Right lobe of liver (tissue), 6 donors: ENCODE results near the gene PPM1N. TPM values are rescaled to one million over a fixed set of nuclear protein-coding genes. Genes with fewer than 3 reads are reported as not detected.

Source experiments
- ATAC-seq, 4 donors: fragments of 200-7000 bp; cut with Tn5 transposase; one replicate each; pipeline ENCODE4 v1.9.1; 2020; ENCODE audit warnings: mild to moderate bottlenecking in 4 of 4, moderate library complexity in 4 of 4
- DNase-seq, 3 donors: peaks; one replicate each; pipeline ENCODE4 v3.0.0-alpha.2; 2020
- H3K27ac ChIP-seq, 3 donors: fragments of 200-600 bp; one replicate each; pipeline ENCODE4 v1.8.0; 2022
- H3K27me3 ChIP-seq, 2 donors: fragments of 200-600 bp; one replicate each; pipeline ENCODE4 v1.8.0; 2022
- H3K36me3 ChIP-seq, 4 donors: fragments of 200-600 bp; sonication (generic) in 1 of 4; one replicate each; pipeline versions ENCODE4 v1.5.1 to v1.8.0; 2017 to 2022; ENCODE audit warnings: control low read depth in 1 of 4
- H3K4me1 ChIP-seq, 4 donors: fragments of 200-600 bp; sonication (generic) in 1 of 4; one replicate each; pipeline versions ENCODE4 v1.5.1 to v1.8.0; 2017 to 2022; ENCODE audit warnings: control low read depth in 1 of 4
- H3K4me3 ChIP-seq, 3 donors: fragments of 200-600 bp; one replicate each; pipeline ENCODE4 v1.8.0; 2022
- H3K9me3 ChIP-seq, 4 donors: fragments of 200-600 bp; sonication (generic) in 1 of 4; one replicate each; pipeline versions ENCODE4 v1.5.1 to v1.8.0; 2017 to 2022; ENCODE audit warnings: control low read depth in 1 of 4
- CTCF ChIP-seq, 4 donors: fragments of 200-600 bp in 3 of 4; fragments of 450-650 bp in 1 of 4; IDR thresholded peaks; one replicate each; pipeline versions ENCODE4 v1.5.1 to v1.8.0; 2016 to 2022; ENCODE audit warnings: antibody characterized with exemption in 4 of 4, mild to moderate bottlenecking in 2 of 4
- POLR2A ChIP-seq: fragments of 450-650 bp; IDR thresholded peaks from one replicate; pipeline ENCODE4 v1.6.1; 2017; ENCODE audit warnings: antibody characterized with exemption, mild to moderate bottlenecking
- WGBS: methylation state at CpG from one replicate; pipeline ENCODE4 v1.1.6; 2018; ENCODE audit warnings: low coverage, low lambda C conversion rate; ENCODE audit not compliant: insufficient coverage; ENCODE audit errors: missing lambda C conversion rate; 5-methylcytosine and 5-hydroxymethylcytosine counted together
- intact Hi-C, 2 donors: fragments of 100-400 bp; cut with DNase I; formaldehyde crosslinking; loops; one replicate each; pipeline versions ENCODE4 v1.11.2 to v1.14.1; 2022
- total RNA-seq, 6 experiments: library from RNA; depleted of rRNA in 2 of 6; stranded (reverse); fragments of >200 nt in 2 of 6; fragmentation: NEBNext Ultra II Directional in 3 of 6; extraction: Animal tissue kit (Norgen Biotek cat#: 25700) in 3 of 6; gene quantifications; one replicate each; pipeline versions ENCODE4 v1.1.0 to v1.2.4, GENCODE V29; 2016 to 2023
- donor health status: DM: no; HTN: yes; CAD: no.
- donor health status: DM: no; HTN: no; CAD: no.
- donor health status: DM: no; HTN: no; CAD: no.
- donor health status: DM: no; HTN: yes; CAD: no.
- donor health status: DM: no; HTN: yes; CAD: no.

The PPM1N gene
- total RNA-seq, 6 experiments from 2014 or later = 0.32 to 2.0 (median 0.51) TPM; not detected in 1

- peaks cover 0 to 8% (median 2%) of the 10 kb centered on the region in 4 donors for H3K4me1 ChIP-seq
- 55% methylated on average over 9 of the region's 12 CpGs for WGBS
- no peaks in the 10 kb centered on the region for H3K36me3 ChIP-seq
- no peak overlapping the region for H3K27ac ChIP-seq
- no peak for DNase-seq
- H3K9me3 ChIP-seq = no peaks in the 10 kb centered on the region
- ATAC-seq = no peak
- no peaks in the 10 kb centered on the region for H3K27me3 ChIP-seq
- no peak for TF ChIP-seq POLR2A
- TF ChIP-seq CTCF (IDR thresholded peaks at IDR 0.05) = no peak
- intact Hi-C loops = no loop called here
- no peak overlapping the region for H3K4me3 ChIP-seq
Measured at GRCh38 chr19:45451850-45452387, 46.3 kb upstream of the PPM1N start.

DNA sequence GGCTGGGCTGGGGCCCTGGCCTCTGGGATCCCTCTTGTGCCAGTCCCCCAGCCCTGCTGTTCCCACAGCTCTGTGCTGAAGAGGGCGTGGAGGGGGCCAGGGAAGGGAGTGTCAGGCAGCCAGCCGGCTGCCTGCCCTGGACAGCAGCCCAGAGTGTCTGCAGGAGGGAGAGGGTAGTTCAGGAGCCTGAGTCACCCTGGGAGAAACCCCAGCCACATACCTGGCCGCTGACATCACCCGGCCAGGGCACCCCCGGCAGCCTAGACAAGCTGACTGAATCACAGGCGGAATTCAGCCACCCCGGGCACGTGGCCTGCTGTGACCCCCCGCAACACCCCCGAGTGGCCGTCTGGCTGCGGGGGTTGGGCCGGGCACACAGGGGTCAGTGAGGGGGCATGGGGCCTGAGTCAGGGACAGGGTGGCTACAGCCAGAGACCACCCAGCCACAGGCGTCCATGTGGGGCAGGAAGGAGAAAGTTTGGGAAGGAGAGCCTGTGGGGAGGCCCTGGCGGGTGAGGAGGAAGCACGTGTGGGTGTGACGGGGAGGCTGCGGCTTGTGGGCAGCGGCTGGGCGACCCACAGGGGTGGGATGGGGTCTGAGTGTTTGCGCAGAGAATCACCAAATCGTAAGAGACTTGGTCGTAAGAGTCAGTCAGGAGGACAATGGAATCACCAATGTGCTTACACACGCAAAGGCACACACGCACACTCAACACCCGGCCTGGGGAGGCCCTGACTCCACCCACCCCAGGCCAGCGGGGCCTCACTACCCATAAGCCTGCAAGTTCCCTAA lies 42.3 kb upstream of the PPM1N start:
- 16% methylated on average over 20 of the region's 27 CpGs for WGBS
- peaks cover 0 to 8% (median 0%) of the 10 kb centered on the region in 4 donors for H3K4me1 ChIP-seq
- TF ChIP-seq CTCF (IDR thresholded peaks at IDR 0.05) (no peak), POLR2A (no peak)
- H3K4me3 ChIP-seq = no peak overlapping the region
- H3K27ac ChIP-seq = peak overlapping the region; percentile 52 to 71 (median 53)
- peak; percentile 83 to 90 (median 88) for ATAC-seq
- no peaks in the 10 kb centered on the region for H3K27me3 ChIP-seq
- DNase-seq = peak; percentile 85 to 95 (median 94)
- no peaks in the 10 kb centered on the region for H3K36me3 ChIP-seq
- intact Hi-C loops = no loop called here
- no peaks in the 10 kb centered on the region for H3K9me3 ChIP-seq

DNA sequence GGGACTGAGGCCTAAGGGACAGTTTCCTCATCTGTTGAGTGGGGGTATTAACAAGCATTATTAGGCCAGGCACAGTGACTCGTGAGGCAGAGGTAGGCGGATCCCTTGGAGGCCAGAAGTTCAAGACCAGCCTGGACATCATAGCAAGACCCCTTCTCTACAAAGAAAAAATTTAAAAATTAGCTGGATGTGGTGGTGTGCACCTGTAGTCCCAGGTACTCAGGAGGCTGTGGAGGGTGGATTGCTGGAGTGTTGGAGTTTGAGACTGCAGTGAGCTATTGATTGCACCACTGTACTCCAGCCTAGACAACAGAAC lies 41.8 kb upstream of the PPM1N start:
- no peak for TF ChIP-seq POLR2A
- TF ChIP-seq CTCF (IDR thresholded peaks at IDR 0.05) = no peak
- Histone ChIP-seq H3K9me3 (no peaks in the 10 kb centered on the region), H3K4me3 (no peak overlapping the region), H3K27me3 (no peaks in the 10 kb centered on the region), H3K4me1 (peaks cover 0 to 8% (median 0%) of the 10 kb centered on the region in 4 donors), H3K36me3 (no peaks in the 10 kb centered on the region), H3K27ac (peak overlapping the region in 1 of 3 donors; percentile 52)
- 71% methylated on average over 1 of the region's 2 CpGs for WGBS
- DNase-seq (no peak), ATAC-seq (no peak)
- intact Hi-C loops = no loop called here

- no peak for TF ChIP-seq POLR2A
- no peak for TF ChIP-seq CTCF (IDR thresholded peaks at IDR 0.05)
- no peak for ATAC-seq
- Histone ChIP-seq H3K36me3 (no peaks in the 10 kb centered on the region), H3K27me3 (no peaks in the 10 kb centered on the region), H3K4me3 (no peak overlapping the region), H3K9me3 (no peaks in the 10 kb centered on the region), H3K27ac (no peak overlapping the region), H3K4me1 (peaks cover 0 to 8% (median 0%) of the 10 kb centered on the region in 4 donors)
- DNase-seq = no peak
- intact Hi-C loops = no loop called here
Measured at GRCh38 chr19:45457776-45458175, 40.5 kb upstream of the PPM1N start.
